Thoracic aorta (tissue), 2 donors: Measurements from ENCODE around the gene PNMA8B. TPM values are rescaled to one million over a fixed set of nuclear protein-coding genes. Genes with fewer than 3 reads are reported as not detected.

Experiments used
- ATAC-seq: fragments of 150-250 bp; one replicate; pipeline ENCODE4 v1.8.0; 2017; ENCODE audit warnings: low read depth; ENCODE audit not compliant: insufficient number of reproducible peaks, low FRiP score
- DNase-seq: peaks from one replicate; pipeline ENCODE4 v3.0.0-alpha.2; 2020; ENCODE audit warnings: low spot score
- H3K27ac ChIP-seq, 2 donors: fragments of 200-600 bp; sonication (generic); 1 replicate in 1 of 2; 2 replicates in 1 of 2; pipeline ENCODE4 v1.5.1; 2016; ENCODE audit warnings: mild to moderate bottlenecking in 2 of 2, moderate library complexity in 2 of 2
- H3K27me3 ChIP-seq: fragments of 200-600 bp; sonication (generic); replicated peaks from 2 replicates; pipeline ENCODE4 v1.6.0; 2016; ENCODE audit warnings: mild to moderate bottlenecking; ENCODE audit not compliant: insufficient read depth
- H3K36me3 ChIP-seq: fragments of 200-600 bp; sonication (generic); one replicate; pipeline ENCODE4 v1.5.1; 2016
- H3K4me1 ChIP-seq, 2 donors: fragments of 200-600 bp; sonication (generic); 1 replicate in 1 of 2; 2 replicates in 1 of 2; pipeline versions ENCODE4 v1.5.1 to v1.6.0; 2016; ENCODE audit warnings: low read depth in 2 of 2, mild to moderate bottlenecking in 1 of 2; ENCODE audit not compliant: control insufficient read depth in 1 of 2
- H3K4me3 ChIP-seq: fragments of 200-600 bp; sonication (generic); 2 replicates; pipeline ENCODE4 v1.5.1; 2016; ENCODE audit warnings: mild to moderate bottlenecking
- H3K9me3 ChIP-seq: fragments of 200-600 bp; sonication (generic); 2 replicates; pipeline ENCODE4 v1.5.1; 2016
- CTCF ChIP-seq: fragments of 200-600 bp; sonication (generic); IDR thresholded peaks from one replicate; pipeline ENCODE4 v1.5.1; 2019; ENCODE audit warnings: antibody characterized with exemption
- total RNA-seq, 2 donors: library from RNA; depleted of rRNA; stranded (reverse); fragments of >200 nt; gene quantifications; one replicate each; pipeline versions ENCODE4 v1.1.0 to v1.2.3, GENCODE V29; 2016

PNMA8B gene
- total RNA-seq, 2 donors from 2014 or later = 4.4 to 4.9 TPM

DNA sequence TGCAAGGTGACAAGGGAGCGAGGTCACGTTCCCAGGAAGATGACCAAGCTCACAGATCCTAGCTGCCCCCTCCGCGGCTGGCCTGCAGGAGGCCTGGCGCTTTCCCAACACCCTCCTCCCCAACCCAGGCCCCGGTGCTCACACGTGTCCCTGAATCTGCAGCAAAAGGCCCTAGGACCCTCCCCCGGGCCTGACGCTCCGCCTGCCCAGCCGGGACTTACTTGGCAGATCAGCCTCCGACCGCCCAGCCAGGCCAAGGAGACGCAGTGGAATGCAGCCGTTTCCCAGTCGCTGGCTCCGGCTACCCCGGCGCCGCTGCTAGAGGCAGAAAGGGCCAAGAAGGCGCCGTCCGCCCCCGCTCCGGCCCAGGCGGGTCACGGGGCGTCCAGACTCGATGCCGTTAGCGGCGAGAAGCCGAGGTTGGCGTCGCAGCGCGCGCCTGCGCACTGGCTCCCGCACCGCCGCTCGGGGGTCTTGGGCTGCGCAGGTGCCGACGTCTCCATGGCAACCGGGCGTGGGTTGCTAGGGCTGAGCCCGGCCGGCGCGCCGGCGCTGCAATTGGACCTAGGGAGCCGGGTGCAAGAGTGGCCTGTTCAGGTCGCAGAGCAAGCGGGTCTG is 24.4 kb downstream of the PNMA8B start, which contains the start of gene PNMA8A:
Gene PNMA8A, minus strand, starts transcription at position 448 of the 618 bp plus-strand sequence. CDS start 528 bp downstream, outside the sequence.
- H3K27ac ChIP-seq = peak within 1 kb of the TSS; percentile 85 to 88
- peak; percentile 36 for TF ChIP-seq CTCF
- no peaks in the 10 kb centered on the region for H3K36me3 ChIP-seq
- H3K4me3 ChIP-seq = peak within 1 kb of the TSS; percentile 63
- peaks cover 30 to 76% of the 10 kb centered on the region in 2 donors for H3K4me1 ChIP-seq
- H3K9me3 ChIP-seq = no peaks in the 10 kb centered on the region
- peak; percentile 33 for ATAC-seq
- peak; percentile 61 for DNase-seq
- H3K27me3 ChIP-seq = no peaks in the 10 kb centered on the region

DNA sequence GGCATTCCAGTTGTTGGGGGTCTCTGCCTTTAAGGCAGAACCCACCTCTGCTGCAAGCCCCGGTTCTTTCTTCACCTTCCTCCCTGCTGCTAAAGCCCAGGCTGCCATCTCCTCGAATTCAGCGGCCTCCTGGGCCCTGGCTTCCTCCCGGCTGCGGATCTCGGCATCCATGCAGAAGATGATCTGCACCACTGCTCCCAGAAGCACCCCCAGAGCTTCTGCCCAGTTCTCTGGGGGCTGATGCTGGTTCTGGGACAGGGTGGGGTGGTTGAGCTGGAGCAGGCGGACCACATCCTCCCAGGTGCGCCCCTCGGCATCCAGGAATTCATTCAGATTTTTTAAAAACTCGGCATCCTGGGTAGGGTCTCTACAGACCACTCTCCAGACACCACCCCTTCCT is 25.3 kb downstream of the PNMA8B start:
- no peak for TF ChIP-seq CTCF
- H3K4me1 ChIP-seq = peaks cover 23 to 72% of the 10 kb centered on the region in 2 donors
- H3K27ac ChIP-seq = peak overlapping the region; percentile 85 to 88
- no peak for DNase-seq
- peak overlapping the region; percentile 63 for H3K4me3 ChIP-seq
- no peak for ATAC-seq
- H3K36me3 ChIP-seq = no peaks in the 10 kb centered on the region
- H3K27me3 ChIP-seq = no peaks in the 10 kb centered on the region
- H3K9me3 ChIP-seq = no peaks in the 10 kb centered on the region

GRCh38 chr19:46469541-46470185 is 26.0 kb downstream of the PNMA8B start:
- no peak for ATAC-seq

GRCh38 chr19:46466536-46467196 is 29.0 kb downstream of the PNMA8B start:
- peak overlapping the region; percentile 43 for H3K4me3 ChIP-seq
- ATAC-seq (no peak), DNase-seq (no peak)
- TF ChIP-seq CTCF = no peak
- no peaks in the 10 kb centered on the region for H3K9me3 ChIP-seq
- no peaks in the 10 kb centered on the region for H3K36me3 ChIP-seq
- peak overlapping the region; percentile 74 to 76 for H3K27ac ChIP-seq
- H3K27me3 ChIP-seq = no peaks in the 10 kb centered on the region
- H3K4me1 ChIP-seq = peaks cover 7 to 40% of the 10 kb centered on the region in 2 donors

More at GRCh38 chr19:46469541-46470185, 26.0 kb downstream of the PNMA8B start:
- DNase-seq = no peak
- Histone ChIP-seq H3K4me1 (peaks cover 19 to 70% of the 10 kb centered on the region in 2 donors), H3K9me3 (no peaks in the 10 kb centered on the region), H3K4me3 (no peak overlapping the region), H3K36me3 (no peaks in the 10 kb centered on the region), H3K27me3 (no peaks in the 10 kb centered on the region), H3K27ac (peak overlapping the region; percentile 85 to 88)
- TF ChIP-seq CTCF = no peak

DNA sequence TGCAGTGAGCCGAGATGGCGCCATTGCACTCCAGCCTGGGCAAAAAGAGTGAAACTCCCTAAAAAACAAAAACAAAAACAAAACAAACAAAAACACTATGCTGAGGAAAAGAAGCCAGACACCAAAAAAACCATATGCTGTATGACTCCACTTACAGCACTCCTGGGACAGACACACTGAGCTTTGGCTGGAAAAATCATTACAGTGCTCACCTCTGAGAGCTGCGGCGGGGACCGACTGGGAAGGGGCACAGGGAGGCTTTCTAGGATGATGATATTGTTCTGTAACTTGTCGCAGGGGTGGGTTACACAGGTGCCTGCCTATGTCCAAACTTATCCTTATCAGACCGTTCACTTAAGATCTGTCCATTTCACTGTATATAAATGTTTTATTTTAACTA is 32.2 kb downstream of the PNMA8B start:
- no peak for DNase-seq
- no peak for ATAC-seq
- H3K4me3 ChIP-seq = no peak overlapping the region
- H3K9me3 ChIP-seq = no peaks in the 10 kb centered on the region
- no peaks in the 10 kb centered on the region for H3K36me3 ChIP-seq
- peaks cover 0 to 15% of the 10 kb centered on the region in 2 donors for H3K4me1 ChIP-seq
- TF ChIP-seq CTCF = no peak
- no peaks in the 10 kb centered on the region for H3K27me3 ChIP-seq
- H3K27ac ChIP-seq = peak overlapping the region in 1 of 2 donors; percentile 21
